GM19328 (cell line): ENCODE results near the gene MED7.
"Not testable (repeated sequence)": the region's sequence is repeated elsewhere in the genome, so short reads cannot be mapped to it uniquely, and the experiment has no call there.

ENCODE experiments used
- ATAC-seq: cut with Tn5 transposase; IDR thresholded peaks from one replicate; pipeline ENCODE4 v1.9.1; 2021; ENCODE audit warnings: mild to moderate bottlenecking, moderate library complexity; ENCODE audit not compliant: unreplicated experiment

MED7 gene, protein sequence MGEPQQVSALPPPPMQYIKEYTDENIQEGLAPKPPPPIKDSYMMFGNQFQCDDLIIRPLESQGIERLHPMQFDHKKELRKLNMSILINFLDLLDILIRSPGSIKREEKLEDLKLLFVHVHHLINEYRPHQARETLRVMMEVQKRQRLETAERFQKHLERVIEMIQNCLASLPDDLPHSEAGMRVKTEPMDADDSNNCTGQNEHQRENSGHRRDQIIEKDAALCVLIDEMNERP

GRCh38 chr5:157142317-157143126, at the start of gene MED7:
MED7 (minus strand) TSS chr5:157142865; CDS start chr5:157139431, 3,434 bp downstream.
- ATAC-seq = peak; percentile 100

GRCh38 chr5:157189223-157189622, 46.6 kb upstream of the MED7 start:
- no peak for ATAC-seq

GRCh38 chr5:157188270-157188669, 45.6 kb upstream of the MED7 start:
- no peak for ATAC-seq

GRCh38 chr5:157187046-157187754, 44.5 kb upstream of the MED7 start:
- ATAC-seq = no peak

DNA sequence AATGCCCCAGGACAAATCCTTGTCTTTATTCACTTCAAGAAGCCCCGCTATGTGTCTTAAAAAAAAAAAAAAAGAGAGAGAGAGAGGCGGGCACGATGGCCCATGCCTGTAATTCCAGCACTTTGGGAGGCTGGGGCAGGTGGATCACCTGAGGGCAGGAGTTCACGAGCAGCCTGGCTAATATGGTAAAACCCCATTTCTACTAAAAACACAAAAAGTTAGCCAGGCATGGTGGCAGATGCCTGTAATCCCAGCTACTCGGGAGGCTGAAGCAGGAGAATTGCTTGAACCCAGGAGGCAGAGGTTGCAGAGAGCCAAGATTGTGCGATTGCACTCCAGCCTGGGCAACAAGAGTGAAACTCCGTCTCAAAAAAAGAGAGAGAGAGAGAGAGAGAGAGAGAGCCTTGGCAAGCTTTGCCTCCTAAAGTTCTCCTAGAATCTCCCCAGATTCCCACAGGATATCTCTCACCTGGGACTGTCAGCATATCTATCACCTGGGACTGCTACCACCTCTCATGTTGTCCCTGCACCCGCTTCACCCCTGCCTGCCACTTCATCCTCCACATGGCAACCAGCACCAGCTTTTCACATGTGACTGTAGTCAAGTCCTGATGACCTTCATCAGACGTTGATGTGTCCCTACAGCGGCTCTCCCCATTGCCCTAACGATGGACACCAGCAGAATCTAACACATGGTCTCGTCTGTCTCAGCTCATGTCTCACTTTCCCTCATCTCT, 43.8 kb upstream of the MED7 start:
- ATAC-seq = no peak

- not testable (repeated sequence) for ATAC-seq
Observed at GRCh38 chr5:157185122-157185521, 42.5 kb upstream of the MED7 start.

GRCh38 chr5:157184117-157184670, 41.5 kb upstream of the MED7 start:
- ATAC-seq = no peak

DNA sequence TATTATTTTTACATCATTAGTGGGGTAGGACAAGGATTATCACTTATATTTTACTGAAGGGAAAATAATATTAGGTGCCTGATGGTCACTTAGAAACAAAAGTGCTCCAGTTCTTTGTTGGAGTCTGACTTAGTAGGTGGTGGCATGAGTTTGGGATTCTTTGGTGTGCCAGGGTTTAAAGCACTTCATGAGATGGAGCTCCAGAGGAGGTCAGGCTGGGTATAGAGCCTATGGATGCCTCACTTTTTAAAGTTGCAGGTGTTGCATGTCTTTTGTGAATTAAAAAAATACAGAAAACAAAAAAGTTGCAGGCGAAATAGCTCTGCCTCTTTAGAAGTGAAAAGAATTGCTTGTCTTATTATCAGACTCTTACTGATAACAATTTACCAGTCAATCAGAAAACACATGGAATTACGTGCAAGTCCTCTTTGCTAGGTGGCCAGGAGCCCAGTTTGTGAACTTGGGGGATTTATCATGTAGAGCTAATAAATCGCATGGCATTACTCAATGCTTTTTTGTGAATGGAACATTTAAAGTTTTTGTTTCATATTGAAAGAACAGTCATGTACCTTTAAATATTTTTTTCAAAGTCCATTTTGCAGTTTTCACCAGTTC, 39.6 kb upstream of the MED7 start:
- ATAC-seq = no peak

DNA sequence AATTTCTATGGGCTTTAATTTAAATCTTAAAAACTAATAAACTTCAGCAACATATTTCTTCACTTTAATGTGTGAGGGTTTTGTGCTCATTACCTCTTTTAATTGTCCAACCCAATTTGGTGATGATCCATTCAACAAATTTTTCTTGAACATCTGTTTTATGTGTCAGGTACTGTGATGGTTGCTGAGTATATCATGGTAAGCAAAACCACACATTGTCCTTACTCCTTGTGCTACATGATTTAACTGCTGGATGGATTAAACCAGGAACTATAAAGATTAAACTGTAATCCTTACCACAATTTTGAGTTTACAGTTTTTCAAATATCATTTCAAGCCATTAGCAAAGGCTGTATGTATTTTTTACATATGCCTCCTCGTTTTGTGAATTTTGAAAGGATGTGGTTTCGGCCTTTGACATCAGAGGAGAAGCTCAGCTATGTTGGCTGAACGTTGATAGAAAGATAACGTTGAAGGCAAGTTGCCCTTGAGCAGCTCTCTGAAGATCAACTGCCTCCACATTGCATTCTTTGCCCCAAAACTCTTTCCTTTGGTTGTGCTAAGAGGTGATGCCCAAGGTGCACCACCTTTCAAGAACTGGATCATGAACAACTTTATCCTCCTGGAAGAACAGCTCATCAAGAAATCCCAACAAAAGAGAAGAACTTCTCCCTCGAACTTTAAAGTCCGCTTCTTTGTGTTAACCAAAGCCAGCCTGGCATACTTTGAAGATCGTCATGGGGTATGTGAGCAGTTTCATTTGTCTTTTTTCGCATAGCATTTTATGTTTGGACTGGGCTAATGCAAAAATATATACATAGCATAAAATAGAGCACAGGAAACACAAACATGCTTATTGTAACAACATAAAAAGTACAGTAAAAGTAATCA, 38.0 kb upstream of the MED7 start, which contains the start of gene ITK:
Gene ITK, plus strand, starts transcription at position 467 of the 891 bp plus-strand sequence. Its CDS starts 138 bp downstream, at position 605.
- ATAC-seq = no peak

GRCh38 chr5:157178966-157179365, 36.3 kb upstream of the MED7 start:
- ATAC-seq = no peak

DNA sequence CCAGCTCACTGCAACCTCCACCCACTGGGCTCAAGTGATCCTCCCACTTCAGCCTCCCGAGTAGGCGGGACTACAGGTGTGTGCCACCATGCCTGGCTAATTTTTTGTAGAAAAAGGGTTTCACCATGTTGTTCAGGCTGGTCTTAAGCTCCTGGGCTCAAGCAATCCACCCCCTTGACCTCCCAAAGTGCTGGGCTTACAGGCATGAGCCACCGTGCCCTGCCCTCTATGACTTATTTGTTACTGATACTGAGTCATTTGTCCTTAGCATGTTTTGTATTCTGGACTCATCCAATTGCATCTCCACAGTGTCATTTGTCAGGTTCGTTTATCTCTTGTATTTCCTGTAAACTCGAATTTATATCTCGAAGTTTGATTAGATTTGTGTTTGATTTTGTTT, 35.3 kb upstream of the MED7 start:
- ATAC-seq = no peak

GRCh38 chr5:157175071-157175612, 32.5 kb upstream of the MED7 start:
- no peak for ATAC-seq

DNA sequence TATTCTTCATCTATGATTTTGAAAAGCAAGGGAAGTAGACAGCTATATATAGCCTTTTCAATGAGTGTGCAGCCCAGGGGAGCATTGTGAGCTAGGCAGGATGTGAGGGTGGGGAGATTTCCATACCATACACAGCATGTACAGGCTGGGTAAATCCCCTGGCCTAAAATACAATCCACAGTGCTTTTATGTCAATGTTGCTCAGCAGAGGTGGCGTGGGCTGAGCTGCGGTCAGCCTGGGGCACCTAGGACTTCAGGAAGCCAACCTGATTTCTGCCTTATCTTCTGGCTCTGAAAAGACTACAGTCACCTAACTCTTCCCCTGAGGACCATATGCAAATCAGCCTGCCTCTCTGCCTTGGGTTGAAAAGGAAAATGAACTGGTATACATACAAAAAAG, 29.7 kb upstream of the MED7 start:
- ATAC-seq = peak; percentile 97

DNA sequence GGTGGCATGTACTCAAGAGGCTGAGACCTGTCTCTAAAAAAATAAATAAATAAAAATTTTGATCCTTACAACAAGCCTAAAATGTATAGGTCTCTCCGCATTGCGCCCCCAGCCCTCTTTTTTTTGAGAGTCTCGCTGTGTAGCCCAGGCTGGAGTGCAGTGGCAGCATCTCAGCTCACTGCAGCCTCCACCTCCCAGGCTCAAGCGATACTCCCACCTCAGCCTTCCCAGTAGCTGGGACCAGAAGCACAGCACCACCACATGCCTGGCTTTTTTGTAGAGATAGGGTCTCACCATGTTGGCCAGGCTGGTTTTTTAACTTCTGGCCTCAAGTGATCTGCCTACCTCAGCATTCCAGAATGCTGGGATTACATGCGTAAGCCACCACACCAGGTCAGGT, 25.6 kb upstream of the MED7 start:
- ATAC-seq = no peak

GRCh38 chr5:157167214-157167621, 24.6 kb upstream of the MED7 start:
- no peak for ATAC-seq

GRCh38 chr5:157166214-157167213, 23.8 kb upstream of the MED7 start, which contains the start of gene GARIN3:
GARIN3 (minus strand) TSS chr5:157166264; CDS start chr5:157166168, 96 bp downstream.
- no peak for ATAC-seq

DNA sequence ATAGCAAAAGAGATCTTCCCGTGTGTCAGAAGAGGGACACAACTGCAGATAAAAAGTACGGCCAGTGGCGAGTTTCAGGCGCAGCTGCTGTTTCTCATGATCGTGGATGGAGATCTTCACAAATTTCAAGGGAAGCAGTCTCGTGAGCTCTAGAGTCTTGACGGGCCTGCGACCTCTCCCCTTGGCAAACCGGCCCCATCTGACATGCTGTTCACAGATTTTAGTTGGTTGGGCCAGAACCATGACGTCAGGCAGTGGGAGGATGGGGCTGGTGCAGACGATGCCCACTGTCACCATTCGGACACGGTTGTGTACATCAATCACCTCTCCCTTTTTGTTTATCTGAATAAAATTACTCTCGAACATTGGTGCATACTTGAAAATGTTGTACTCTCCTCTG, 23.0 kb upstream of the MED7 start:
- ATAC-seq = no peak

DNA sequence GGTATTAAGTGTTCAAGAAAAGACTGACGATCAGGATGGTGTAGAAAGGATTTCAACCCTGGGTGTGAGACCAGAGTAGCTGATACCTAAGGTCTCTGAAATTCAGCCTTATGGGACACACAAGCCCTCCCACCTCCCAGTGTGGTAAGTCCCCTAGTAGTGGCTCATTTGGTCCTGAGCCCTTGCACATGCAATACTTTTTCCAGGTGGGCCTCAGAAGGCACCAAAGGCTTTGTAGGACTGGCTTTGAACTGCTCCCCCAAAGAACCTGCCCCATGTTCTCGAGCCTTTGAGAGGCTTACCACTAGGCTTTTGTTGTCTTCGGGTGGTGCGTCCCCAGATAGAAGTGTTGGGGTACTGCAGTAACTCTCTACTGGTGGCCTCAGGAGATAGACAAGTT, 22.6 kb upstream of the MED7 start:
- ATAC-seq = no peak
